Astrocyte (in vitro differentiated cells and primary cell): ENCODE measurements around the gene MED13L. TPM values are rescaled to one million over a fixed set of nuclear protein-coding genes. Genes with fewer than 3 reads are reported as not detected.
A peak's percentile ranks its signal among the peaks of the same experiment; 100 is the strongest.

Experiments
- DNase-seq: peaks from one replicate; pipeline ENCODE4 v3.0.0-alpha.2; 2010; ENCODE audit warnings: low read depth
- FAIRE-seq: peaks from 2 replicates; lab custom pipeline; 2011; peaks lifted over from hg19 to GRCh38; lab: Jason Lieb, UNC
- H2AFZ ChIP-seq: 2 replicates; pipeline ENCODE4 v1.6.0; 2012; ENCODE audit warnings: low read depth, low read length, inconsistent platforms
- H3K27ac ChIP-seq: 2 replicates; pipeline ENCODE4 v1.5.1; 2011; ENCODE audit warnings: low read depth, low read length, inconsistent platforms
- H3K27me3 ChIP-seq: 2 replicates; pipeline ENCODE4 v1.6.0; 2011; ENCODE audit warnings: low read length, inconsistent platforms; ENCODE audit not compliant: insufficient read depth
- H3K36me3 ChIP-seq: 2 replicates; pipeline ENCODE4 v1.5.1; 2011; ENCODE audit warnings: low read length, inconsistent platforms; ENCODE audit not compliant: insufficient read depth
- H3K4me1 ChIP-seq: 2 replicates; pipeline ENCODE4 v1.5.1; 2011; ENCODE audit warnings: low read length, inconsistent platforms; ENCODE audit not compliant: insufficient read depth
- H3K4me2 ChIP-seq: 2 replicates; pipeline ENCODE4 v1.6.0; 2012; ENCODE audit warnings: low read length, inconsistent platforms
- H3K4me3 ChIP-seq: 2 replicates; pipeline ENCODE4 v1.5.1; 2011; ENCODE audit warnings: low read depth, mild to moderate bottlenecking, low read length, inconsistent platforms; ENCODE audit not compliant: insufficient read depth
- H3K79me2 ChIP-seq: 2 replicates; pipeline ENCODE4 v1.6.0; 2012; ENCODE audit warnings: mild to moderate bottlenecking, low read length, inconsistent platforms; ENCODE audit not compliant: insufficient read depth
- H3K9ac ChIP-seq: 2 replicates; pipeline ENCODE4 v1.6.0; 2012; ENCODE audit warnings: mild to moderate bottlenecking, low read length, inconsistent platforms
- H3K9me3 ChIP-seq: 2 replicates; pipeline ENCODE4 v1.5.1; 2012; ENCODE audit warnings: low read depth, mild to moderate bottlenecking, low read length, inconsistent platforms; ENCODE audit not compliant: insufficient read depth
- H4K20me1 ChIP-seq: 2 replicates; pipeline ENCODE4 v1.6.0; 2012; ENCODE audit warnings: low read length, inconsistent platforms; ENCODE audit not compliant: insufficient read depth
- H3K27ac Mint-ChIP-seq: one replicate; pipeline ENCODE4 v1.8.0; 2021; ENCODE audit warnings: mild to moderate bottlenecking, mixed read lengths; ENCODE audit not compliant: unreplicated experiment
- H3K27me3 Mint-ChIP-seq: one replicate; pipeline ENCODE4 v1.8.0; 2021; ENCODE audit warnings: low read depth, mixed read lengths; ENCODE audit not compliant: unreplicated experiment
- H3K36me3 Mint-ChIP-seq: one replicate; pipeline ENCODE4 v1.8.0; 2021; ENCODE audit warnings: low read depth, mixed read lengths; ENCODE audit not compliant: unreplicated experiment
- H3K4me1 Mint-ChIP-seq: one replicate; pipeline ENCODE4 v1.8.0; 2021; ENCODE audit warnings: low read depth, mixed read lengths; ENCODE audit not compliant: unreplicated experiment
- H3K4me3 Mint-ChIP-seq: one replicate; pipeline ENCODE4 v1.8.0; 2021; ENCODE audit warnings: mild to moderate bottlenecking, moderate library complexity, mixed read lengths; ENCODE audit not compliant: unreplicated experiment
- H3K9me3 Mint-ChIP-seq: one replicate; pipeline ENCODE4 v1.8.0; 2021; ENCODE audit warnings: mild to moderate bottlenecking, mixed read lengths; ENCODE audit not compliant: unreplicated experiment
- EZH2 ChIP-seq: IDR thresholded peaks from 2 replicates; pipeline ENCODE4 v1.6.1; 2012; ENCODE audit warnings: mild to moderate bottlenecking, low read length, inconsistent platforms; ENCODE audit not compliant: insufficient read depth
- total RNA-seq: library from RNA; stranded (reverse); gene quantifications from 2 replicates; pipeline ENCODE4 v1.2.1, GENCODE V29; 2021
- TF ChIP-seq, protein P1 (sequence below): IDR thresholded peaks from 2 replicates; pipeline ENCODE4 v1.5.1; 2011; ENCODE audit warnings: low read depth, mild to moderate bottlenecking, inconsistent platforms, low read length, moderate library complexity; ENCODE audit not compliant: insufficient read depth

Gene MED13L
- total RNA-seq, 1 donor from 2014 or later = 153 TPM

DNA sequence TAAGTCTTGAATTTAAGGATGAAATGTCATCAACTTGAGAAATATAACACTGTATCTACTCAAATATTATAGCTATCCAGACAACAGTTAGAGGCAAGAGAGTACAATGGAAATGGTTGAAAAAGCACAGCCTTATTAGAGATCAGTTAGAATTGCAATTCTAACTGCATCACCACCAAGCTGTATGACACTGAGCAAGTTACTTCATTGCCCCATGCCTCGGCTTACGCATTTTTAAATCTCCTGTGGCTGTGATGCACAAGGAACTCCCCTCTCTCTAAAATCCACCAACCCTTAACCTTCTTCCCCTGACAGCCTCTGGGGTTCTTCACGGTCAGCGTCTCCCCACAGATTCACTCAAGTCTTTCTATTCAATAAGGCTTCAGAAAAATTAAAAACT is 75.1 kb downstream of the MED13L start:
- FAIRE-seq = peak; percentile 58
- Mint-ChIP-seq H3K27me3 (no peaks in the 10 kb centered on the region), H3K4me1 (peaks cover 57% of the 10 kb centered on the region), H3K4me3 (no peak overlapping the region), H3K36me3 (peaks cover 2% of the 10 kb centered on the region), H3K9me3 (no peaks in the 10 kb centered on the region), H3K27ac (peak overlapping the region; percentile 38)
- TF ChIP-seq, protein P1, sequence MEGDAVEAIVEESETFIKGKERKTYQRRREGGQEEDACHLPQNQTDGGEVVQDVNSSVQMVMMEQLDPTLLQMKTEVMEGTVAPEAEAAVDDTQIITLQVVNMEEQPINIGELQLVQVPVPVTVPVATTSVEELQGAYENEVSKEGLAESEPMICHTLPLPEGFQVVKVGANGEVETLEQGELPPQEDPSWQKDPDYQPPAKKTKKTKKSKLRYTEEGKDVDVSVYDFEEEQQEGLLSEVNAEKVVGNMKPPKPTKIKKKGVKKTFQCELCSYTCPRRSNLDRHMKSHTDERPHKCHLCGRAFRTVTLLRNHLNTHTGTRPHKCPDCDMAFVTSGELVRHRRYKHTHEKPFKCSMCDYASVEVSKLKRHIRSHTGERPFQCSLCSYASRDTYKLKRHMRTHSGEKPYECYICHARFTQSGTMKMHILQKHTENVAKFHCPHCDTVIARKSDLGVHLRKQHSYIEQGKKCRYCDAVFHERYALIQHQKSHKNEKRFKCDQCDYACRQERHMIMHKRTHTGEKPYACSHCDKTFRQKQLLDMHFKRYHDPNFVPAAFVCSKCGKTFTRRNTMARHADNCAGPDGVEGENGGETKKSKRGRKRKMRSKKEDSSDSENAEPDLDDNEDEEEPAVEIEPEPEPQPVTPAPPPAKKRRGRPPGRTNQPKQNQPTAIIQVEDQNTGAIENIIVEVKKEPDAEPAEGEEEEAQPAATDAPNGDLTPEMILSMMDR = no peak
- TF ChIP-seq EZH2 = no peak
- DNase-seq = peak; percentile 50
- H2AFZ ChIP-seq = no peak overlapping the region
- no peaks in the 10 kb centered on the region for H3K9me3 ChIP-seq
- H3K4me1 ChIP-seq = peaks cover 17% of the 10 kb centered on the region
- H3K4me3 ChIP-seq = no peak overlapping the region
- H3K4me2 ChIP-seq = peak overlapping the region; percentile 63
- H3K27ac ChIP-seq = no peak overlapping the region
- peaks cover 96% of the 10 kb centered on the region for H4K20me1 ChIP-seq
- no peak overlapping the region for H3K9ac ChIP-seq
- no peaks in the 10 kb centered on the region for H3K27me3 ChIP-seq
- peaks cover 99% of the 10 kb centered on the region for H3K79me2 ChIP-seq
- H3K36me3 ChIP-seq = no peaks in the 10 kb centered on the region

DNA sequence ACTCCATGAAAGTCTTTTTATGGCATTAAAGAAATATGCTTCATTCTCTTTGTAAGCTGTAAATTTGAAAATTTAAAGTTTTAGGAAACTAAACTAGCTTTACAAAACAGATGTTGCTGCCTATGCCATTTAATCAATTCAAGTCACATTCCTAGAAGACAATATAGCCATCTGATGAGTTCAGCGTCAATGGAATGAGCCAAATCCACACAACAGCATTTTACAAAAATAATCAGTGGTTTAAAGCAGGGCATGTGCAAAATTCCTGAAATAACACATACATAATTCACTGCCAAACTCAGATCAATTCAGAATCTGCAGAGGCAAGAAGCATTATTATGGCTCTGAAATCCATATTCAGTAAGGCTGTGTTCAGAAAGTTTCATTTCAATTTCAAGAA is 75.6 kb downstream of the MED13L start:
- Mint-ChIP-seq H3K27me3 (no peaks in the 10 kb centered on the region), H3K4me1 (peaks cover 60% of the 10 kb centered on the region), H3K36me3 (peaks cover 2% of the 10 kb centered on the region), H3K4me3 (no peak overlapping the region), H3K9me3 (no peaks in the 10 kb centered on the region), H3K27ac (peak overlapping the region; percentile 38)
- H3K79me2 ChIP-seq = peaks cover 99% of the 10 kb centered on the region
- peaks cover 96% of the 10 kb centered on the region for H4K20me1 ChIP-seq
- H2AFZ ChIP-seq = no peak overlapping the region
- no peak for TF ChIP-seq EZH2
- TF ChIP-seq, protein P1 = no peak
- DNase-seq (peak; percentile 78), FAIRE-seq (peak; percentile 63)
- peaks cover 17% of the 10 kb centered on the region for H3K4me1 ChIP-seq
- no peak overlapping the region for H3K4me3 ChIP-seq
- no peak overlapping the region for H3K27ac ChIP-seq
- H3K9me3 ChIP-seq = no peaks in the 10 kb centered on the region
- peak overlapping the region; percentile 63 for H3K4me2 ChIP-seq
- no peaks in the 10 kb centered on the region for H3K27me3 ChIP-seq
- H3K9ac ChIP-seq = no peak overlapping the region
- H3K36me3 ChIP-seq = no peaks in the 10 kb centered on the region

DNA sequence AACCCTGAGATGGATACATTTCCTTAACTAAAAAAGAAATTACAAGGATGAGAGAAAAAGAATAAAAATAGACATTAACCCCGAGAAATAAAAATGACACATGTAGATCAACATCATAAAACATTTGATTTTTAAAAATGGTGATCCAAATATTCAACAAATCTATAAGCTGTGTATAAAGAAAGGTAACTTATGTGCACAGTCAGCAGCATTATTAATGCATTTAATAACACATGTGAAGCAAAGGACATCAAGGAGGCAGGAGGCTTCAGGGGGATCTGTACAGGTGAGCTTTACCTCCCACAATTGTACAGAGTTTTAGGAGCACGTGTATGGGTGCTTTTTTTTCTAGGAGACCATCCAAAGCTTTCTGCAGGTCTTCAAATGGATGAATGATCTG is 76.1 kb downstream of the MED13L start:
- peaks cover 17% of the 10 kb centered on the region for H3K4me1 ChIP-seq
- peaks cover 99% of the 10 kb centered on the region for H3K79me2 ChIP-seq
- peaks cover 93% of the 10 kb centered on the region for H4K20me1 ChIP-seq
- no peaks in the 10 kb centered on the region for H3K27me3 Mint-ChIP-seq
- DNase-seq = no peak
- H3K4me2 ChIP-seq = peak overlapping the region; percentile 63
- no peaks in the 10 kb centered on the region for H3K9me3 ChIP-seq
- no peak overlapping the region for H2AFZ ChIP-seq
- no peak overlapping the region for H3K27ac ChIP-seq
- H3K4me1 Mint-ChIP-seq = peaks cover 61% of the 10 kb centered on the region
- H3K9ac ChIP-seq = no peak overlapping the region
- no peak overlapping the region for H3K4me3 Mint-ChIP-seq
- no peaks in the 10 kb centered on the region for H3K36me3 ChIP-seq
- no peaks in the 10 kb centered on the region for H3K9me3 Mint-ChIP-seq
- peak overlapping the region; percentile 81 for H3K27ac Mint-ChIP-seq
- H3K27me3 ChIP-seq = no peaks in the 10 kb centered on the region
- FAIRE-seq = no peak
- TF ChIP-seq, protein P1 = no peak
- TF ChIP-seq EZH2 = no peak
- H3K4me3 ChIP-seq = no peak overlapping the region
- H3K36me3 Mint-ChIP-seq = peaks cover 2% of the 10 kb centered on the region
